Astrocyte (in vitro differentiated cells and primary cell): Measurements from ENCODE around the gene ZNF407.

ENCODE experiments used
- EZH2 ChIP-seq: IDR thresholded peaks from 2 replicates; pipeline ENCODE4 v1.6.1; 2012; ENCODE audit warnings: mild to moderate bottlenecking, low read length, inconsistent platforms; ENCODE audit not compliant: insufficient read depth
- TF ChIP-seq, protein P1 (sequence below): IDR thresholded peaks from 2 replicates; pipeline ENCODE4 v1.5.1; 2011; ENCODE audit warnings: low read depth, mild to moderate bottlenecking, inconsistent platforms, low read length, moderate library complexity; ENCODE audit not compliant: insufficient read depth

DNA sequence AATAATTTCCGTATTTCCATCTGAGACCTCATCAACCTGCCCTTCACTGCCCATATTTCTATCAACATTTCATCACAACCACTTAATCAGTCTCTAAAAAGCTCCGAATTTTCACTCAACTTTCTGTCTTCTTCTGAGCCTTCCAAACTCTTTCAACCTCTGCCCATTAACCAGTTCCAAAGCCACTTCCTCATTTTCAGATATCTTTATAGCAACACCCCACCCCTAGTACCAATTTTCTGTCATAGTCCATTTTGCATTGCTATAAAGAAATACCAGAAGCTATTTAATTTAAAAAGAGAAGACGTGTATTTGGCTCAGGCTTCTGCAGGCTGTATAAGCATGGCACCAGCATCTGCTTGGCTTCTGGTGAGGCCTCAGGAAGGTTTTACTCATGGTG is 504.2 kb downstream of the ZNF407 start:
- TF ChIP-seq, protein P1, sequence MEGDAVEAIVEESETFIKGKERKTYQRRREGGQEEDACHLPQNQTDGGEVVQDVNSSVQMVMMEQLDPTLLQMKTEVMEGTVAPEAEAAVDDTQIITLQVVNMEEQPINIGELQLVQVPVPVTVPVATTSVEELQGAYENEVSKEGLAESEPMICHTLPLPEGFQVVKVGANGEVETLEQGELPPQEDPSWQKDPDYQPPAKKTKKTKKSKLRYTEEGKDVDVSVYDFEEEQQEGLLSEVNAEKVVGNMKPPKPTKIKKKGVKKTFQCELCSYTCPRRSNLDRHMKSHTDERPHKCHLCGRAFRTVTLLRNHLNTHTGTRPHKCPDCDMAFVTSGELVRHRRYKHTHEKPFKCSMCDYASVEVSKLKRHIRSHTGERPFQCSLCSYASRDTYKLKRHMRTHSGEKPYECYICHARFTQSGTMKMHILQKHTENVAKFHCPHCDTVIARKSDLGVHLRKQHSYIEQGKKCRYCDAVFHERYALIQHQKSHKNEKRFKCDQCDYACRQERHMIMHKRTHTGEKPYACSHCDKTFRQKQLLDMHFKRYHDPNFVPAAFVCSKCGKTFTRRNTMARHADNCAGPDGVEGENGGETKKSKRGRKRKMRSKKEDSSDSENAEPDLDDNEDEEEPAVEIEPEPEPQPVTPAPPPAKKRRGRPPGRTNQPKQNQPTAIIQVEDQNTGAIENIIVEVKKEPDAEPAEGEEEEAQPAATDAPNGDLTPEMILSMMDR = no peak
- no peak for TF ChIP-seq EZH2
